Measurements from ENCODE around the gene FRMD4A. TPM values are rescaled to one million over a fixed set of nuclear protein-coding genes. Genes with fewer than 3 reads are reported as not detected.

The FRMD4A gene
- total RNA-seq, 1 experiment from 2014 or later: 18.3 TPM

DNA sequence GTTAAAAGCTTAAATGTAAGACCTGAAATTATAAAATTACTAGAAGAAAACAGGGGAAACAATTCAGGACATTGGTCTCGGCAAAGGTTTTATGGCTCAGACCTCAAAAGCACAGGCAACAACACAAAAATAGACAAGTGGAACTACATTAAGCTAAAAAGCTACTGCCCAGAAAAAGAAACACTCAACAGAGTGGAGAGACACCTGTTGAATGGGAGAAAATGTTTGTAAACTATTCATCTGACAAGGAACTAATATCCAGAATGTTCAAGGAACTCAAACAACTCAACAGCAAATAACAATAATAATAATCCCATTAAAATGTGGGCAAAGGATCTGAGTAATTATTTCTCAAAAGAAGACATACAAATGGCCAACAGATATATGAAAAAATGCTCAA is 170.4 kb downstream of the FRMD4A start:
- TF ChIP-seq EZH2 (IDR thresholded peaks at IDR 0.05; ENCODE audit: low read depth): no peak
- TF ChIP-seq, protein P1, sequence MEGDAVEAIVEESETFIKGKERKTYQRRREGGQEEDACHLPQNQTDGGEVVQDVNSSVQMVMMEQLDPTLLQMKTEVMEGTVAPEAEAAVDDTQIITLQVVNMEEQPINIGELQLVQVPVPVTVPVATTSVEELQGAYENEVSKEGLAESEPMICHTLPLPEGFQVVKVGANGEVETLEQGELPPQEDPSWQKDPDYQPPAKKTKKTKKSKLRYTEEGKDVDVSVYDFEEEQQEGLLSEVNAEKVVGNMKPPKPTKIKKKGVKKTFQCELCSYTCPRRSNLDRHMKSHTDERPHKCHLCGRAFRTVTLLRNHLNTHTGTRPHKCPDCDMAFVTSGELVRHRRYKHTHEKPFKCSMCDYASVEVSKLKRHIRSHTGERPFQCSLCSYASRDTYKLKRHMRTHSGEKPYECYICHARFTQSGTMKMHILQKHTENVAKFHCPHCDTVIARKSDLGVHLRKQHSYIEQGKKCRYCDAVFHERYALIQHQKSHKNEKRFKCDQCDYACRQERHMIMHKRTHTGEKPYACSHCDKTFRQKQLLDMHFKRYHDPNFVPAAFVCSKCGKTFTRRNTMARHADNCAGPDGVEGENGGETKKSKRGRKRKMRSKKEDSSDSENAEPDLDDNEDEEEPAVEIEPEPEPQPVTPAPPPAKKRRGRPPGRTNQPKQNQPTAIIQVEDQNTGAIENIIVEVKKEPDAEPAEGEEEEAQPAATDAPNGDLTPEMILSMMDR (conservative IDR thresholded peaks at IDR 0.05): no peak
- no TSS peak for BruUV-seq (replicated peaks)
- Histone ChIP-seq H3K4me1 (replicated peaks; ENCODE audit: insufficient read depth) (no peaks in the 10 kb centered on the region), H4K20me1 (ENCODE audit: insufficient read depth) (no peaks in the 10 kb centered on the region), H3F3A (ENCODE audit: insufficient read depth, low read depth) (no peaks in the 10 kb centered on the region), H3K27ac (no peak overlapping the region), H3K9me2 (ENCODE audit: insufficient read depth) (no peaks in the 10 kb centered on the region), H3K36me3 (ENCODE audit: low read depth) (no peaks in the 10 kb centered on the region), H2AFZ (no peak overlapping the region), H3K79me2 (ENCODE audit: low read depth) (no peaks in the 10 kb centered on the region), H3K27me3 (ENCODE audit: insufficient read depth, low read depth) (peaks cover 15% of the 10 kb centered on the region; the same call in 1 of the 2 replicates), H3K9me3 (ENCODE audit: insufficient read depth, low read depth) (no peaks in the 10 kb centered on the region), H3K4me3 (no peak overlapping the region), H3K4me2 (no peak overlapping the region)
- ChIA-PET CTCF (no interaction called here), POLR2A (ENCODE audit: unreplicated experiment) (no interaction called here)
- DNase-seq: no peak
- intact Hi-C loops (cut with micrococcal nuclease; ENCODE audit: unreplicated experiment): no loop called here

DNA sequence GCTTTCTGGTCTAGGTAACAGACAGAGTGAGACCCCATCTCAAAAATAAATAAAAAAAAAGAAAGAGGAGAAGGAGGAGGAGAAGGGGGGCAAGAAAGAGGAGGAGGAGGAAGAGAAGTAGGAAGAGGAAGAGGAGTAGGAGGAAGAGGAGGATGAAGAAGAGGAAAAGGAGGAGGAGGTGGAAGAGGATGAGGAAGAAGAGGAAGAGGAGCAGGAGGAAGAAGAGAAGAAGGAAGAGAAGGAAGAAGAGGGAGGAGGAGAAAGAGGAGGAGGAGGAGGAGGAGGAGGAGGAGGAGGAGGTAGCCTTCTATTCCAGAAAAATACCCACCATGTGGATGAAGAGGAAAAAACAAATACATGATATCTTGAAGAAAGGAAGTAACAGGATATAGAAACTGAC is 172.1 kb downstream of the FRMD4A start:
- H3K27me3 ChIP-seq (ENCODE audit: insufficient read depth, low read depth): 0 out of 2 replicates have a peak, but pooled peaks cover 6% of the 10 kb centered on the region

DNA sequence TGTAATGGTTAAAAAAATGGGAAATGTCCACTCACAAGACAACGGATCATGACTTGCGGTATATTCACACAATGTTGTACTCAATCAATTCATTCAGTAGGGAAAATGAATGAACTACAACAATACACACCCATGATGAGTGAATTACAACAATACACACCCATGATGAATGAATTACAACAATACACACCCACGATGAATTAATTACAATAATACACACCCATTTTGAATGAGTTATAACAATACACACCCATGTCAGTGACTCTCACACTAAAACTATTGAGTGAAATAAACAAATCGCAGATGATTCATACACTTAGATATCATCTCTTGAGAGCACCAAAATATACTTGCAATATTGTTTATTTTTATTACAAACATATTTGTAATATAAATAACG is 174.6 kb downstream of the FRMD4A start:
- H3K27ac ChIP-seq: no peak overlapping the region
- intact Hi-C loops (cut with micrococcal nuclease; ENCODE audit: unreplicated experiment): no loop called here
- 0 out of 2 replicates have a peak, but pooled peaks cover 3% of the 10 kb centered on the region for H3K27me3 ChIP-seq (ENCODE audit: insufficient read depth, low read depth)
- no peaks in the 10 kb centered on the region for H4K20me1 ChIP-seq (ENCODE audit: insufficient read depth)
- TF ChIP-seq, protein P1 (conservative IDR thresholded peaks at IDR 0.05): no peak
- TF ChIP-seq EZH2 (IDR thresholded peaks at IDR 0.05; ENCODE audit: low read depth): no peak
- ChIA-PET CTCF (no interaction called here), POLR2A (ENCODE audit: unreplicated experiment) (no interaction called here)
- no peaks in the 10 kb centered on the region for H3K9me3 ChIP-seq (ENCODE audit: insufficient read depth, low read depth)
- H3F3A ChIP-seq (ENCODE audit: insufficient read depth, low read depth): no peaks in the 10 kb centered on the region
- no peaks in the 10 kb centered on the region for H3K36me3 ChIP-seq (ENCODE audit: low read depth)
- no peak overlapping the region for H3K4me2 ChIP-seq
- H2AFZ ChIP-seq: no peak overlapping the region
- no peak overlapping the region for H3K4me3 ChIP-seq
- no peak for DNase-seq
- BruUV-seq (replicated peaks): no TSS peak
- no peaks in the 10 kb centered on the region for H3K9me2 ChIP-seq (ENCODE audit: insufficient read depth)
- no peaks in the 10 kb centered on the region for H3K79me2 ChIP-seq (ENCODE audit: low read depth)
- 0 out of 2 replicates have a peak, but pooled peaks cover 4% of the 10 kb centered on the region for H3K4me1 ChIP-seq (replicated peaks; ENCODE audit: insufficient read depth)

More for the DNA sequence above, 172.1 kb downstream of the FRMD4A start:
- Histone ChIP-seq H3K36me3 (ENCODE audit: low read depth) (no peaks in the 10 kb centered on the region), H3F3A (ENCODE audit: insufficient read depth, low read depth) (no peaks in the 10 kb centered on the region), H3K79me2 (ENCODE audit: low read depth) (no peaks in the 10 kb centered on the region), H3K4me2 (no peak overlapping the region), H3K27ac (no peak overlapping the region), H3K4me3 (no peak overlapping the region), H3K9me3 (ENCODE audit: insufficient read depth, low read depth) (no peaks in the 10 kb centered on the region), H4K20me1 (ENCODE audit: insufficient read depth) (no peaks in the 10 kb centered on the region), H2AFZ (no peak overlapping the region), H3K9me2 (ENCODE audit: insufficient read depth) (no peaks in the 10 kb centered on the region), H3K4me1 (replicated peaks; ENCODE audit: insufficient read depth) (0 out of 2 replicates have a peak, but pooled peaks cover 1% of the 10 kb centered on the region)
- TF ChIP-seq EZH2 (IDR thresholded peaks at IDR 0.05; ENCODE audit: low read depth): no peak
- TF ChIP-seq, protein P1 (conservative IDR thresholded peaks at IDR 0.05): no peak
- no peak for DNase-seq
- POLR2A ChIA-PET (ENCODE audit: unreplicated experiment): no interaction called here
- intact Hi-C loops (cut with micrococcal nuclease; ENCODE audit: unreplicated experiment): no loop called here
- CTCF ChIA-PET: no interaction called here
- no TSS peak for BruUV-seq (replicated peaks)
